KMS-11 (cell line): ENCODE results near the gene MAGEA2.
"Not testable (repeated sequence)": the region's sequence is repeated elsewhere in the genome, so short reads cannot be mapped to it uniquely, and the experiment has no call there.

Experiments used
- H2AFZ ChIP-seq: fragments of 200-600 bp; sonication (generic); 2 replicates; pipeline ENCODE4 v1.6.1; 2016; ENCODE audit warnings: antibody characterized with exemption, mixed run types, low read depth
- H3K27ac ChIP-seq: fragments of 200-600 bp; sonication (generic); 2 replicates; pipeline ENCODE4 v1.6.1; 2016; ENCODE audit warnings: mild to moderate bottlenecking, mixed run types
- H3K27me3 ChIP-seq: fragments of 200-600 bp; sonication (generic); 2 replicates; pipeline ENCODE4 v1.6.1; 2017; ENCODE audit warnings: mild to moderate bottlenecking, low read depth, mixed run types, moderate library complexity; ENCODE audit not compliant: insufficient read depth
- H3K36me3 ChIP-seq: fragments of 200-600 bp; sonication (generic); 2 replicates; pipeline ENCODE4 v1.6.1; 2017; ENCODE audit warnings: mild to moderate bottlenecking, mixed run types; ENCODE audit not compliant: insufficient read depth
- H3K4me1 ChIP-seq: fragments of 200-600 bp; sonication (generic); 2 replicates; pipeline ENCODE4 v1.6.1; 2016; ENCODE audit warnings: mild to moderate bottlenecking, low read depth, mixed run types; ENCODE audit not compliant: poor library complexity, severe bottlenecking
- H3K4me2 ChIP-seq: fragments of 200-600 bp; sonication (generic); 2 replicates; pipeline ENCODE4 v1.7.0; 2016; ENCODE audit warnings: mild to moderate bottlenecking, mixed run types
- H3K4me3 ChIP-seq: fragments of 200-600 bp; sonication (generic); IDR thresholded peaks from 2 replicates; pipeline ENCODE4 v1.6.1; 2017; ENCODE audit warnings: low read depth, low read length, mixed read lengths; ENCODE audit not compliant: insufficient read depth
- H3K79me2 ChIP-seq: fragments of 200-600 bp; sonication (generic); 2 replicates; pipeline ENCODE4 v1.6.1; 2016; ENCODE audit warnings: low read depth, mixed run types; ENCODE audit not compliant: insufficient read depth
- H3K9ac ChIP-seq: fragments of 200-600 bp; sonication (generic); 2 replicates; pipeline ENCODE4 v1.6.1; 2016; ENCODE audit warnings: mild to moderate bottlenecking, mixed run types
- H4K20me1 ChIP-seq: fragments of 200-600 bp; sonication (generic); 2 replicates; pipeline ENCODE4 v1.6.1; 2016; ENCODE audit warnings: mild to moderate bottlenecking, mixed run types; ENCODE audit not compliant: insufficient read depth
- TF ChIP-seq, protein P1 (sequence below): fragments of 200-600 bp; sonication (generic); conservative IDR thresholded peaks from 2 replicates; pipeline ENCODE4 v1.6.1; 2017; ENCODE audit warnings: low read depth, mild to moderate bottlenecking, antibody characterized with exemption, low read length, moderate library complexity, mixed read lengths

MAGEA2 gene, protein sequence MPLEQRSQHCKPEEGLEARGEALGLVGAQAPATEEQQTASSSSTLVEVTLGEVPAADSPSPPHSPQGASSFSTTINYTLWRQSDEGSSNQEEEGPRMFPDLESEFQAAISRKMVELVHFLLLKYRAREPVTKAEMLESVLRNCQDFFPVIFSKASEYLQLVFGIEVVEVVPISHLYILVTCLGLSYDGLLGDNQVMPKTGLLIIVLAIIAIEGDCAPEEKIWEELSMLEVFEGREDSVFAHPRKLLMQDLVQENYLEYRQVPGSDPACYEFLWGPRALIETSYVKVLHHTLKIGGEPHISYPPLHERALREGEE

DNA sequence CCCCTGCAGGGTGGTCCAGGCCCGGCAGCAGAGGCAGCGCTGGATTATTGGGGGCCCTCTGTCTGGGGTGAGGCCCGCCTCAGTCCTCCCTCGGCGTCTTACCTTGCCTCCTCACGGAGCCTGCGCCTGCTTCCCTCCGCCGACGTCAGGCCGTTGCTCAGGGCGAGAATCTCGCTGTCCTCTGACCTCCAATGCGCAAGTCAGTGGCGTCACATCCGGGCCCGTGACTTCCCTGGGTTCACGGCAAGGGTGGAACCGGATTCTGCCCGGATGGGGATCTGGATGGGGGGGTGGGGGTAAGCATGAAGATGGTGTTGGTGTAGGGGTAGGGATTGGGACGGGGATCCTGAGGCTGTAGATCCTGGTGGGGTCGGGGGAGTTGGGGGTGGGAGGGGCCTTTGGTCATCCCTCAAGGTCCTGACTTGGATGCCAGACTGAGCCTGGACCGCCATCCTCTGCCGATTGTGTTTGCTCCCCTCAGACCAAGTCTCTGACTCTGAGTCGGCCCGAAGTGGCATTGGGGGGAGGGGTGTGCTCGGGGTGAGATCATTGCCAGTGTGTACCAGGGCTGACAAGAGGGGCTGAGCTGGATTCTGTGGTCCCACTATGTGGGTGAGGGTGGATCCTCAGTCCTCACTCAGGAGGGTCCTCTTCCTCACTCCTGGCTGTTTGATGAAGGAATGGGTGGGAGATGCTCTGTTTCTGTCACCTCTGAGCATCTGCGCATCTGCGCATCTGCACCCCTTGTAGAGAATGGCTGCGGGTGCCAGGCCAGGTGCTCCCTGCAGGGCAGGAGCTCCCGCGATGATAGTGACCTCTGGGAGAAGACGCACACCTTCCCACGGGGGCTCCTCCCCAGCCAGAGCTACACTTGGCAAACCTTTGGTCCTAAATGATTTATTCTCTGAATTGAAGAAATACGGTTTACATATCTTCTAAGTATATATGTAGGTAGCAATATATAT lies at the start of gene MAGEA2:
Gene MAGEA2 (minus strand): TSS at position 157 of the 965 bp plus-strand sequence. CDS start 2,479 bp downstream, outside the sequence.
- H3K4me1 ChIP-seq, H3K9ac ChIP-seq, H3K27me3 ChIP-seq, H3K4me2 ChIP-seq, H3K27ac ChIP-seq, H3K79me2 ChIP-seq, H4K20me1 ChIP-seq, H2AFZ ChIP-seq, H3K36me3 ChIP-seq, H3K4me3 ChIP-seq: not testable (repeated sequence)

GRCh38 chrX:152798945-152799344 lies 45.3 kb upstream of the MAGEA2 start:
- Histone ChIP-seq H3K9ac (no peak overlapping the region), H3K79me2 (no peaks in the 10 kb centered on the region), H3K27me3 (no peaks in the 10 kb centered on the region), H3K27ac (no peak overlapping the region), H3K4me1 (no peaks in the 10 kb centered on the region), H2AFZ (no peak overlapping the region), H3K36me3 (no peaks in the 10 kb centered on the region), H4K20me1 (no peaks in the 10 kb centered on the region), H3K4me3 (no peak overlapping the region), H3K4me2 (no peak overlapping the region)
- TF ChIP-seq, protein P1, sequence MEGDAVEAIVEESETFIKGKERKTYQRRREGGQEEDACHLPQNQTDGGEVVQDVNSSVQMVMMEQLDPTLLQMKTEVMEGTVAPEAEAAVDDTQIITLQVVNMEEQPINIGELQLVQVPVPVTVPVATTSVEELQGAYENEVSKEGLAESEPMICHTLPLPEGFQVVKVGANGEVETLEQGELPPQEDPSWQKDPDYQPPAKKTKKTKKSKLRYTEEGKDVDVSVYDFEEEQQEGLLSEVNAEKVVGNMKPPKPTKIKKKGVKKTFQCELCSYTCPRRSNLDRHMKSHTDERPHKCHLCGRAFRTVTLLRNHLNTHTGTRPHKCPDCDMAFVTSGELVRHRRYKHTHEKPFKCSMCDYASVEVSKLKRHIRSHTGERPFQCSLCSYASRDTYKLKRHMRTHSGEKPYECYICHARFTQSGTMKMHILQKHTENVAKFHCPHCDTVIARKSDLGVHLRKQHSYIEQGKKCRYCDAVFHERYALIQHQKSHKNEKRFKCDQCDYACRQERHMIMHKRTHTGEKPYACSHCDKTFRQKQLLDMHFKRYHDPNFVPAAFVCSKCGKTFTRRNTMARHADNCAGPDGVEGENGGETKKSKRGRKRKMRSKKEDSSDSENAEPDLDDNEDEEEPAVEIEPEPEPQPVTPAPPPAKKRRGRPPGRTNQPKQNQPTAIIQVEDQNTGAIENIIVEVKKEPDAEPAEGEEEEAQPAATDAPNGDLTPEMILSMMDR = no peak

GRCh38 chrX:152787062-152787461 lies 33.4 kb upstream of the MAGEA2 start:
- H3K4me2 ChIP-seq, H3K4me1 ChIP-seq, H3K79me2 ChIP-seq, H3K4me3 ChIP-seq, H4K20me1 ChIP-seq, H2AFZ ChIP-seq, H3K27me3 ChIP-seq, H3K36me3 ChIP-seq, H3K27ac ChIP-seq, H3K9ac ChIP-seq: not testable (repeated sequence)

DNA sequence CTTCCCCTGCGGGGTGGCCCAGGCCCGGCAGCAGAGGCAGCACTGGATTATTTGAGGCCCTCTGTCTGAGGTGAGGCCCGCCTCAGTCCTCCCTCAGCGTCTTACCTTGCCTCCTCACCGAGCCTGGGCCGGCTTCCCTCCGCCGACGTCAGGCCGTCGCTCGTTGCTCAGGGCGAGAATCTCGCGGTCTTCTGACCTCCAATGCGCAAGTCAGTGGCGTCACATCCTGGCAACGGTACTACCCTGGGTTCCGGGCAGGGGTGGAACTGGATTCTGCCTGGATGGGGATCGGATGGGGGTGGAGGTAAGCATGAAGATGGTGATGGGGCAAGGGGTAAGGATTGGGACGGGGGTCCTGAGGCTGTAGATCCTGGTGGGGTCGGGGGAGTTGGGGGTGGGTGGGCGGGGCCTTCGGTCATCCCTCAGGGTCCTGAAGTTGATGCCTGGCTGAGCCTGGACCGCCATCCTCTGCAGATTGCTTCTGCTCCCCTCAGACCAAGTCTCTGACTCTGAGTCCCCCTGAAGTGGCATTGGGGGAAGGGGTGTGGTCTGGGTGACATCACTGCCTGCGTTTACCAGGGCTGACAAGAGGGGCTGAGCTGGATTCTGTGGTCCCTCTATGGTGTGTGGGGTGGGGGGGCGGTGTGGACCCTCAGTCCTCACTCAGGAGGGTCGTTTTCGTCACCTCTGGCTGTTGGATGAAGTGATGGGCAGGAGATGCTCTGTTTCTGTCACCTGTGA lies 16.1 kb upstream of the MAGEA2 start, which contains the start of gene MAGEA6:
Gene MAGEA6 (minus strand): TSS at position 141 of the 741 bp plus-strand sequence. CDS start 2,039 bp downstream, outside the sequence.
- not testable (repeated sequence) for H4K20me1 ChIP-seq, H3K9ac ChIP-seq, H3K79me2 ChIP-seq, H3K27me3 ChIP-seq, H3K4me3 ChIP-seq, H3K4me1 ChIP-seq, H3K36me3 ChIP-seq, H3K4me2 ChIP-seq, H2AFZ ChIP-seq, H3K27ac ChIP-seq

DNA sequence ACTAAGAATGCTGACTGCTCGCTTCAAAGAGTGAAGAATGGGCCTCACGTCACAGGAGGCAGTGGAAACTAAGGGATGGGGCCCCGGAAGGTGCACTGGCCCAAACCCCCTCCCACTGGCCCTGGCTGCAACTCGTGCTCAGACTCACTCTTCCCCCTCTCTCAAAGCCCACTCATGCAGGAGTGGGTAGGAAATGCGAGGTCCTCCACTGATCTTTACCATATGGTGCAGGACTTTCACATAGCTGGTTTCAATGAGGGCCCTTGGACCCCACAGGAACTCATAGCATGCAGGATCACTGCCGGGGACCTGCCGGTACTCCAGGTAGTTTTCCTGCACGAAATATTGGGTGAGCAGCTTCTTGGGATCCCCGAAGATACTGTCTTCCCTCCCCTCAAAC lies 12.9 kb upstream of the MAGEA2 start:
- H4K20me1 ChIP-seq, H2AFZ ChIP-seq, H3K4me3 ChIP-seq, H3K9ac ChIP-seq, H3K4me1 ChIP-seq, H3K79me2 ChIP-seq, H3K27ac ChIP-seq, H3K27me3 ChIP-seq, H3K36me3 ChIP-seq, H3K4me2 ChIP-seq: not testable (repeated sequence)

GRCh38 chrX:152761582-152761981 lies 7.9 kb upstream of the MAGEA2 start:
- H3K27me3 ChIP-seq, H3K4me2 ChIP-seq, H4K20me1 ChIP-seq, H3K4me1 ChIP-seq, H3K27ac ChIP-seq, H3K79me2 ChIP-seq, H3K4me3 ChIP-seq, H2AFZ ChIP-seq, H3K36me3 ChIP-seq, H3K9ac ChIP-seq: not testable (repeated sequence)

DNA sequence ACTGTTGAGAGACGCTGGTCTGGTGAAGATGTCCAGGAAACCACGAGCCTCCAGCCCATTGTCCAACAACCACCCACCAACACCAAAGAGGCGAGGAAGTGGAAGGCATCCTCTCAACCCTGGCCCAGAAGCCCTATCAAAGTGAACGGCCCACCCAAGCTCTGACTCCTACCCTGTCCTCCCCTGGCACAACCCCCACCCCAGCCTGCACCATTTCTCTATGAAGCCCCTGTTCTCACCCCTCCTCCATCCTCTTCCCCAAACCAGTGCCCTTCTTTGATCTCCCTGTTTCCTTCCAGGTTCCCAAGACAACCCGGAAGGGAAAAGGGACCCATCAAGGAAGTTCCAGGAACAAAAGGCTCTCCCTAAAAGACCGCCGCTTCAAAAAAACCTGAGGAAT lies 5.9 kb upstream of the MAGEA2 start:
- not testable (repeated sequence) for H2AFZ ChIP-seq, H3K9ac ChIP-seq, H3K79me2 ChIP-seq, H3K4me3 ChIP-seq, H3K4me1 ChIP-seq, H3K4me2 ChIP-seq, H3K27ac ChIP-seq, H3K36me3 ChIP-seq, H4K20me1 ChIP-seq, H3K27me3 ChIP-seq

DNA sequence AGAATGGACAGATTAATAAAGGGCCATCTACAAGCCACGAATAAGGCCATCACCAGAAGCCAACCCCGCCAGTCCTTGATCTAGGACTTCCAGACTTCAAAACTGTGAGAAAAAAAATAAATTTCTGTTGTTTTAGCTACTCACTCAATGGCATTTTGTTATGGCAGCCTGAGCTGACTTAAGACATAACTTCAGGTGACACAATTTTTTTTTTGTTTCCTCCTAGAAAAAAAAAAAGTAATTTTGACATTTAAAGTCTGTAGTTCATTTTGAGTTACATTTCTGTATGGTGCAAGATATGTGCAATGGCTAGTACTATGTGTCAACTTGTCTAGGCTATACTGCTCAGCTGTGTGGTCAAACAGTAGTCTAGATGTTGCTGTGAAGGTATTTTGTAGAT lies 5.3 kb upstream of the MAGEA2 start, which contains the start of gene CSAG3:
Gene CSAG3 (plus strand): TSS at position 301 of the 400 bp plus-strand sequence.
- not testable (repeated sequence) for H3K9ac ChIP-seq, H3K79me2 ChIP-seq, H3K4me3 ChIP-seq, H4K20me1 ChIP-seq, H3K4me2 ChIP-seq, H3K36me3 ChIP-seq, H3K27ac ChIP-seq, H3K27me3 ChIP-seq, H3K4me1 ChIP-seq, H2AFZ ChIP-seq

DNA sequence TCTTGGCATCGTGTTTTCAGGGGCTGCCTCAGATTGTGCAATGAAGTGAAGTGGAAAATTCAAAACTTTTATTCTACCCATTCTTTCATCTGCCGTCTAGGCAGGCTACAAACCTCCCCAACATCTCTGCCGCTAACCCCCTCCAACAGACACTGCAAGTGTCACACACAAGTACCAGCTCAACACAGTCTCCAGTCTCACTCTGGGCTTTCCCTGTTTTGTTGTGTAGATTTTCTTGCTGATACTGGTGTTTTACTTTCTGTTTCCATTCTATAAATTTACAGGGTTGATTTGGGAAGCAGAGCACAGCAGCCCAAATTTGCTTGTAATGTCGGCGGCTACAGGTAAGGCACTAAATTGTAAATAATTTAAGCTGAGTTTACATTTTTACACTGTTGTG lies 1.2 kb upstream of the MAGEA2 start:
- not testable (repeated sequence) for H3K79me2 ChIP-seq, H4K20me1 ChIP-seq, H3K9ac ChIP-seq, H2AFZ ChIP-seq, H3K27me3 ChIP-seq, H3K27ac ChIP-seq, H3K4me3 ChIP-seq, H3K4me1 ChIP-seq, H3K36me3 ChIP-seq, H3K4me2 ChIP-seq
